Natural killer cell (primary cell): Measurements from ENCODE around the gene NCOA4. TPM values are rescaled to one million over a fixed set of nuclear protein-coding genes. Genes with fewer than 3 reads are reported as not detected.
"Not testable (repeated sequence)": the region's sequence is repeated elsewhere in the genome, so short reads cannot be mapped to it uniquely, and the experiment has no call there.

ENCODE experiments used
- ATAC-seq, 3 donors: fragments of 150-1000 bp in 2 of 3; fragments of 200-7000 bp in 1 of 3; cut with Tn5 transposase; 1 replicate in 1 of 3; 2 replicates in 2 of 3; pipeline ENCODE4 v1.10.0; 2021; ENCODE audit warnings: mild to moderate bottlenecking in 2 of 3, moderate library complexity in 2 of 3
- DNase-seq, 2 donors: peaks; one replicate each; pipeline versions ENCODE4 v3.0.0 to v3.0.0-alpha.2; 2013 to 2021; ENCODE audit warnings: mixed read lengths in 1 of 2
- H3K27ac ChIP-seq: one replicate; pipeline ENCODE4 v1.5.1; 2013; ENCODE audit warnings: mild to moderate bottlenecking, low read length
- H3K27me3 ChIP-seq: one replicate; pipeline ENCODE4 v1.6.1; 2013; ENCODE audit warnings: low read length; ENCODE audit not compliant: control insufficient read depth, insufficient read depth
- H3K36me3 ChIP-seq: one replicate; pipeline ENCODE4 v1.6.1; 2013; ENCODE audit warnings: low read length; ENCODE audit not compliant: control insufficient read depth, insufficient read depth
- H3K4me1 ChIP-seq: one replicate; pipeline ENCODE4 v1.6.1; 2013; ENCODE audit warnings: low read length; ENCODE audit not compliant: control insufficient read depth, insufficient read depth
- H3K4me3 ChIP-seq: one replicate; pipeline ENCODE4 v1.5.1; 2013; ENCODE audit warnings: low read length
- H3K9me3 ChIP-seq: one replicate; pipeline ENCODE4 v1.6.1; 2013; ENCODE audit warnings: low read length; ENCODE audit not compliant: control insufficient read depth, insufficient read depth
- H3K27ac Mint-ChIP-seq, 2 donors: one replicate each; pipeline ENCODE4 v1.8.0; 2022; ENCODE audit warnings: mild to moderate bottlenecking in 2 of 2, mixed read lengths in 2 of 2, moderate library complexity in 1 of 2
- H3K27me3 Mint-ChIP-seq, 2 donors: one replicate each; pipeline ENCODE4 v1.8.0; 2022; ENCODE audit warnings: low read depth in 2 of 2, mixed read lengths in 2 of 2
- H3K36me3 Mint-ChIP-seq: one replicate; pipeline ENCODE4 v1.8.0; 2022; ENCODE audit warnings: mixed read lengths
- H3K4me1 Mint-ChIP-seq, 2 donors: one replicate each; pipeline ENCODE4 v1.8.0; 2022; ENCODE audit warnings: mixed read lengths in 2 of 2
- H3K4me3 Mint-ChIP-seq: one replicate; pipeline ENCODE4 v1.8.0; 2022; ENCODE audit warnings: mild to moderate bottlenecking, moderate library complexity, mixed read lengths
- H3K9me3 Mint-ChIP-seq, 2 donors: one replicate each; pipeline ENCODE4 v1.8.0; 2022; ENCODE audit warnings: mixed read lengths in 2 of 2
- WGBS: methylation state at CpG from one replicate; pipeline ENCODE4 v1.1.7; 2013; ENCODE audit warnings: missing lambda C conversion rate; ENCODE audit not compliant: insufficient coverage; 5-methylcytosine and 5-hydroxymethylcytosine counted together
- intact Hi-C: fragments of 100-400 bp; cut with micrococcal nuclease; formaldehyde crosslinking; loops from one replicate; pipeline ENCODE4 v1.14.2; 2022
- total RNA-seq, 4 donors: library from RNA; stranded (reverse); fragments of 120-200 nt in 1 of 4; gene quantifications; one replicate each; pipeline versions ENCODE4 v1.2.3 to v1.2.4, GENCODE V29; 2013 to 2022
- TF ChIP-seq, protein P1 (sequence below): fragments of 200-600 bp; IDR thresholded peaks from one replicate; pipeline ENCODE4 v1.8.0; 2022; ENCODE audit warnings: antibody characterized with exemption

Gene NCOA4
- total RNA-seq, 3 donors from 2014 or later (not counting 1 experiment from before 2014, with no cell fraction given) = 88.4 to 104 (median 103) TPM

DNA sequence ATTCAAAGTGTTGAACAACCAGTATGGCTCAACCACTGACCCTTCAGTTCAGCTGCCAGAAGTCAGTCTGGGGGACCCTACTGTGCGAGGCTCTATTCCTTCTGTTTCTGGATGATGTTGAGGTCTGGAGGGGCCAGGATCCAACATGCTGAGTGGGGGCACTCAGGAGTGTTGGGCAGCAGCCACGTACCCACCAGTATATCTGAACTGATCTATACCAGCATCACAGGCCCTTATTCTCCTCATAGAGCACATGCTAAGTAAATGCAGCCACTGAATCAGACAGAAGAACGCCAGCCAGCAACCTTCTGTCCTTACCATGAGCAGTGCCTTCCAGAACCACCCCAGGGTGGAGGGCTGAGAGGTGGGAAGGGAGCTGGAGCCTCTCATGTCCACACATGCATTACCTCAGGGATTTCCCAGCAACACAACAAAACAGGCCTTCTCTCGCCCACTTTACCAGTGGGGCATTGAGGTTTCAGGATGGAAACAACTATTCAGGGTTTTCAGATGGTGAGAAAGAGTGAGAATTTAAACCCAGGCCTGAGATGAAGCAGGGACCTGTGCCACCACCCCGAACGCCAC lies 22.5 kb upstream of the NCOA4 start:
- Mint-ChIP-seq H3K4me1 (peaks cover 0 to 13% of the 10 kb centered on the region in 2 donors), H3K27me3 (peaks cover 5 to 16% of the 10 kb centered on the region in 2 donors), H3K9me3 (peaks cover 3% of the 10 kb centered on the region in 2 donors), H3K36me3 (peaks cover 12% of the 10 kb centered on the region), H3K4me3 (no peak overlapping the region), H3K27ac (no peak overlapping the region)
- no peaks in the 10 kb centered on the region for H3K4me1 ChIP-seq
- intact Hi-C loops = no loop called here
- no peaks in the 10 kb centered on the region for H3K27me3 ChIP-seq
- H3K27ac ChIP-seq = no peak overlapping the region
- ATAC-seq = no peak
- DNase-seq = no peak
- H3K9me3 ChIP-seq = peaks cover 4% of the 10 kb centered on the region
- H3K36me3 ChIP-seq = no peaks in the 10 kb centered on the region
- WGBS = 85% methylated on average over 6 of the region's 6 CpGs
- TF ChIP-seq, protein P1, sequence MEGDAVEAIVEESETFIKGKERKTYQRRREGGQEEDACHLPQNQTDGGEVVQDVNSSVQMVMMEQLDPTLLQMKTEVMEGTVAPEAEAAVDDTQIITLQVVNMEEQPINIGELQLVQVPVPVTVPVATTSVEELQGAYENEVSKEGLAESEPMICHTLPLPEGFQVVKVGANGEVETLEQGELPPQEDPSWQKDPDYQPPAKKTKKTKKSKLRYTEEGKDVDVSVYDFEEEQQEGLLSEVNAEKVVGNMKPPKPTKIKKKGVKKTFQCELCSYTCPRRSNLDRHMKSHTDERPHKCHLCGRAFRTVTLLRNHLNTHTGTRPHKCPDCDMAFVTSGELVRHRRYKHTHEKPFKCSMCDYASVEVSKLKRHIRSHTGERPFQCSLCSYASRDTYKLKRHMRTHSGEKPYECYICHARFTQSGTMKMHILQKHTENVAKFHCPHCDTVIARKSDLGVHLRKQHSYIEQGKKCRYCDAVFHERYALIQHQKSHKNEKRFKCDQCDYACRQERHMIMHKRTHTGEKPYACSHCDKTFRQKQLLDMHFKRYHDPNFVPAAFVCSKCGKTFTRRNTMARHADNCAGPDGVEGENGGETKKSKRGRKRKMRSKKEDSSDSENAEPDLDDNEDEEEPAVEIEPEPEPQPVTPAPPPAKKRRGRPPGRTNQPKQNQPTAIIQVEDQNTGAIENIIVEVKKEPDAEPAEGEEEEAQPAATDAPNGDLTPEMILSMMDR = no peak
- no peak overlapping the region for H3K4me3 ChIP-seq

DNA sequence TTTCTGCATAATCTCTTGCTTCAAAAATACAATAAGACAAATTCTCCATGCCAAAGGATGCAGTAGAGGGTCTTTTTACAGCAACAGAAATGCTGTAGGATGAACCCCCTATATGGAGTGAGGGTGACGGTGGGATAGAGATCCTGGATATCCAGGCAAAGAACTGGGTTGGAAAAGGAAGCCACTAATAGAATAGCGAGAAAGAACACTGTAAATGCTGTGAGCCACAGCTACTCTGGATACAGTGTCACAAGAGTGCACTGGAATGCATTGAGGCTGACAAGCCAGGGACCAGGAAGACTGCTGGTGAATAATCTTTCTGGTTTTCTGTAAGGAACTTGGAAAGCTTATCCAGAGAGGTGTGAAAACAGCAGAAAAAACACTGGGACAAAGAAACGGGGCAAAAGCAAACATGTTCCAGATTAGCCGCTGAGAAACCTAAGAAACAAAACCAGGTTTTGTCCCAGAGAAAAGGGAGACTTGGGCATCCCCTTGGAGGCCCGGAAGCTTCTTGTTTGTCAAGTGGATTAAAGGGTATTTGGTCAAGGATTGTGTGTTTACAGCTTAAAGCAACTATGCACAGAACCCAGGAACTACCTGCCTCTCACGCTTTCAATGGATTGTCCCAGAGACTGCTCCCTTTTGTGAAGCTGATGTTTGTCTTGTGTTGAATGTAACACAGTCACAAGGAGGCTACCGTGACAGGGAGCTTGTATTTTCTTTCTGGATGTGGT lies 21.8 kb upstream of the NCOA4 start:
- H3K27ac Mint-ChIP-seq = no peak overlapping the region
- ATAC-seq = no peak
- intact Hi-C loops = no loop called here

DNA sequence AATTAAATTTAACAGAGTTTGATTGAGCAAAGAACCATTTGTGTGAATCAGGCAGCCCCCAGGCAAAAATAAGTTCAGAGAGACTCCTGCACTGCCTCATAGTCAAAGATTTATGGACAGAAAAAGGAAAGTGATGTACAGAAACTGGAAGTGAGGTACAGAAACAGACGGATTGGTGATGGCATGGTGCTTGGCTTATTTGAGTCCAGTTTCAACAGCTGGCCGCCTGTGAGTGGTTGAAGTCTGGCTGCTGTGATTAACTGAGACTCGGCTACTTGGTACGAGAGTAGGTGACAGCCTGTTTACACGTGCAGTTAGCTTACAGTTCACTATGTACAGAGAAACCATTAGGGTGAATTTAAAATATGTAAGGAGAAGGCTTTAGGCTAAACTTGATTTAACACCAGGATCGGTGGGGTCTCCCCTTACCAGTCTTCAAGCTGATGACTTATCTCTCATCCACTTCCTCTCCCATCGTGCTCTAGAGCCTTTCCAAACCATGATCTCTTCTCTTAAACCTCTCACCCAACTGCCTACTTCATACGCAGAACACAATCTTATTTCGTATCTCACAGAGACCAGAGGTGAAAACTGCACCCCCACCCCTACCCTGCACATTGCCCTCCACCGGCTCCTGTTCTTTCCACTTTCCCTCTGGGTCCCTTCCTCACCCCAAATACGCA lies 20.7 kb upstream of the NCOA4 start:
- H3K36me3 ChIP-seq = no peaks in the 10 kb centered on the region
- no peaks in the 10 kb centered on the region for H3K4me1 ChIP-seq
- no peaks in the 10 kb centered on the region for H3K36me3 Mint-ChIP-seq
- no peaks in the 10 kb centered on the region for H3K9me3 ChIP-seq
- H3K9me3 Mint-ChIP-seq = no peaks in the 10 kb centered on the region
- DNase-seq = no peak
- H3K27ac Mint-ChIP-seq = no peak overlapping the region
- peaks cover 0 to 13% of the 10 kb centered on the region in 2 donors for H3K4me1 Mint-ChIP-seq
- no peak overlapping the region for H3K27ac ChIP-seq
- ATAC-seq = no peak
- H3K4me3 Mint-ChIP-seq = no peak overlapping the region
- TF ChIP-seq, protein P1 = no peak
- no peaks in the 10 kb centered on the region for H3K27me3 ChIP-seq
- H3K4me3 ChIP-seq = no peak overlapping the region
- intact Hi-C loops = no loop called here
- 56% methylated on average over 11 of the region's 11 CpGs for WGBS
- peaks cover 9% of the 10 kb centered on the region in 2 donors for H3K27me3 Mint-ChIP-seq

More for the DNA sequence above, 21.8 kb upstream of the NCOA4 start:
- 93% methylated on average over 6 of the region's 7 CpGs for WGBS
- TF ChIP-seq, protein P1 = no peak
- Histone ChIP-seq H3K27ac (no peak overlapping the region), H3K36me3 (no peaks in the 10 kb centered on the region), H3K9me3 (peaks cover 4% of the 10 kb centered on the region), H3K4me1 (no peaks in the 10 kb centered on the region), H3K4me3 (no peak overlapping the region), H3K27me3 (no peaks in the 10 kb centered on the region)
- DNase-seq = no peak
- H3K4me1 Mint-ChIP-seq = peaks cover 0 to 13% of the 10 kb centered on the region in 2 donors
- peaks cover 7% of the 10 kb centered on the region for H3K36me3 Mint-ChIP-seq
- H3K4me3 Mint-ChIP-seq = no peak overlapping the region
- peaks cover 8 to 13% of the 10 kb centered on the region in 2 donors for H3K27me3 Mint-ChIP-seq
- peaks cover 0 to 3% of the 10 kb centered on the region in 2 donors for H3K9me3 Mint-ChIP-seq

DNA sequence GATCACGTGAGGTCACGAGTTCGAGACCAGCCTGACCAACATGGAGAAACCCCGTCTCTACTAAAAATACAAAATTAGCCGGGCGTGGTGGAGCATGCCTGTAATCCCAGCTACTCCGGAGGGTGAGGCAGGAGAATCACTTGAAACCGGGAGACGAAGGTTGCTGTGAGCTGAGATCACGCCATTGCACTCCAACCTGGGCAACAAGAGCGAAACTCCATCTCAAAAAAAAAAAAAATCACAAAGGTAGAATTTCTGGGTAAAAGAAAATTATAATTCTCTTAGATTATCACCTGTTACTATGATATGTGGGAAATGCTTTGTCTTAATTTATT lies 19.0 kb upstream of the NCOA4 start:
- H3K27me3 ChIP-seq, ATAC-seq, H3K4me3 ChIP-seq, H3K9me3 Mint-ChIP-seq, intact Hi-C loops, H3K27ac ChIP-seq, DNase-seq, H3K36me3 ChIP-seq, H3K4me1 Mint-ChIP-seq, H3K27me3 Mint-ChIP-seq, H3K9me3 ChIP-seq, H3K4me1 ChIP-seq, H3K36me3 Mint-ChIP-seq, H3K27ac Mint-ChIP-seq, H3K4me3 Mint-ChIP-seq: not testable (repeated sequence)
- 98% methylated on average over 8 of the region's 11 CpGs for WGBS
